GM12892 (cell line): ENCODE measurements around the gene KCNMA1.

Experiments
- POLR2A ChIP-seq: IDR thresholded peaks from 2 replicates; pipeline ENCODE4 v1.6.1; 2011; ENCODE audit warnings: low read depth, low read length, control low read depth
- POLR2AphosphoS5 ChIP-seq: IDR thresholded peaks from 2 replicates; pipeline ENCODE4 v1.6.1; 2011; ENCODE audit warnings: low read depth, low read length, control low read depth

- TF ChIP-seq POLR2AphosphoS5 (no peak), POLR2A (no peak)
Measured at GRCh38 chr10:77173615-77174461, 463.8 kb downstream of the KCNMA1 start.
